K562 (cell line): ENCODE data around the gene GNAI3. TPM values are rescaled to one million over a fixed set of nuclear protein-coding genes. Genes with fewer than 3 reads are reported as not detected.

Experiments used
- ATAC-seq: fragments of 200-7000 bp; cut with Tn5 transposase; 3 replicates; pipeline ENCODE4 v1.9.1; 2020; ENCODE audit warnings: moderate library complexity
- BruUV-seq: library from RNA; stranded (reverse); fragments of 400-500 nt; replicated peaks from 2 replicates; lab custom pipeline; 2021; lab: Mats Ljungman, UMichigan
- CTCF ChIA-PET: fragments of 300-600 bp; formaldehyde crosslinking; extraction: SDS; loops from one replicate; lab custom pipeline; 2021; ENCODE audit warnings: low intra/inter-chr PET ratio; lab: Yijun Ruan, JAX
- POLR2A ChIA-PET: fragments of 300-600, 350-650 bp; sonication (Branson Sonifier 250); formaldehyde crosslinking; extraction: SDS; loops from one replicate; lab custom pipeline; 2021; ENCODE audit warnings: antibody characterized with exemption, inconsistent platforms; lab: Yijun Ruan, JAX
- DNase-seq, 4 experiments: peaks; one replicate each; pipeline versions ENCODE4 v3.0.0 to v3.0.0-alpha.2; 2011 to 2018; ENCODE audit warnings: low spot score in 3 of 4, mixed read lengths in 3 of 4; ENCODE audit errors: extremely low read depth in 1 of 4
- FAIRE-seq: peaks from 2 replicates; lab custom pipeline; 2011; peaks lifted over from hg19 to GRCh38; lab: Jason Lieb, UNC
- H2AFZ ChIP-seq: 2 replicates; pipeline ENCODE4 v1.6.0; 2011; ENCODE audit warnings: low read depth, low read length, control low read depth, inconsistent platforms
- H3K27ac ChIP-seq: fragments of 200-600 bp; 3 replicates; pipeline ENCODE4 v1.8.0; 2011; ENCODE audit warnings: low read depth, mild to moderate bottlenecking, control low read depth, inconsistent platforms, low read length, moderate library complexity, mixed read lengths; ENCODE audit errors: extremely low read depth
- H3K27me3 ChIP-seq, 2 experiments: fragments of 300-600 bp in 1 of 2; 2 replicates in 1 of 2; 3 replicates in 1 of 2; pipeline versions ENCODE4 v1.6.0 to v1.8.0; 2011; ENCODE audit warnings: inconsistent platforms in 2 of 2, low read length in 2 of 2, mild to moderate bottlenecking in 1 of 2, mixed read lengths in 1 of 2, moderate library complexity in 1 of 2; ENCODE audit not compliant: control insufficient read depth in 2 of 2, insufficient read depth in 2 of 2
- H3K36me3 ChIP-seq: fragments of 300-600 bp; 3 replicates; pipeline ENCODE4 v1.8.0; 2011; ENCODE audit warnings: mild to moderate bottlenecking, low read length, inconsistent platforms; ENCODE audit not compliant: control insufficient read depth, insufficient read depth
- H3K4me1 ChIP-seq, 2 experiments: fragments of 200-600 bp in 1 of 2; replicated peaks in 1 of 2; 2 replicates in 1 of 2; 3 replicates in 1 of 2; pipeline versions ENCODE4 v1.5.1 to v1.8.0; 2011; ENCODE audit warnings: inconsistent platforms in 2 of 2, low read length in 2 of 2, mild to moderate bottlenecking in 1 of 2, mixed read lengths in 1 of 2, moderate library complexity in 1 of 2; ENCODE audit not compliant: control insufficient read depth in 2 of 2, insufficient read depth in 2 of 2
- H3K4me2 ChIP-seq: 2 replicates; pipeline ENCODE4 v1.6.1; 2011; ENCODE audit warnings: low read length, control low read depth, inconsistent platforms, mixed read lengths; ENCODE audit not compliant: insufficient read depth
- H3K4me3 ChIP-seq: fragments of 200-600 bp; sonication (generic), shearing (Covaris generic); 2 replicates; pipeline ENCODE4 v1.5.1; 2016; ENCODE audit warnings: control low read depth, inconsistent platforms
- H3K79me2 ChIP-seq: fragments of 200-600 bp; 3 replicates; pipeline ENCODE4 v1.8.0; 2011; ENCODE audit warnings: low read length, inconsistent platforms; ENCODE audit not compliant: control insufficient read depth, insufficient read depth
- H3K9ac ChIP-seq, 2 experiments: 2 replicates each; pipeline versions ENCODE4 v1.6.0 to v1.6.1; 2011; ENCODE audit warnings: low read depth in 2 of 2, low read length in 2 of 2, control low read depth in 1 of 2, inconsistent platforms in 1 of 2, mild to moderate bottlenecking in 1 of 2, mixed read lengths in 1 of 2; ENCODE audit not compliant: insufficient read depth in 1 of 2
- H3K9me1 ChIP-seq: one replicate; pipeline ENCODE4 v1.6.0; 2011; ENCODE audit warnings: inconsistent platforms, mild to moderate bottlenecking, low read length, moderate library complexity; ENCODE audit not compliant: control insufficient read depth, insufficient read depth
- H3K9me3 ChIP-seq: replicated peaks from 2 replicates; pipeline ENCODE4 v1.5.1; 2011; ENCODE audit warnings: low read depth, low read length, inconsistent platforms; ENCODE audit not compliant: control insufficient read depth, insufficient read depth
- H4K20me1 ChIP-seq: replicated peaks from 2 replicates; pipeline ENCODE4 v1.6.1; 2011; ENCODE audit warnings: low read length, inconsistent platforms, mixed read lengths; ENCODE audit not compliant: control insufficient read depth, insufficient read depth
- CEBPB ChIP-seq: fragments of 450-650 bp; IDR thresholded peaks from 2 replicates; pipeline ENCODE4 v1.6.1; 2016; ENCODE audit warnings: missing genetic modification characterization, missing compliant biosample characterization
- CEBPG ChIP-seq, 3 experiments: fragments of 200-800 bp in 1 of 3; sonication (Bioruptor generic) in 1 of 3; sonication (generic) in 1 of 3; formaldehyde crosslinking in 1 of 3; IDR thresholded peaks in 2 of 3; conservative IDR thresholded peaks in 1 of 3; 2 replicates each; pipeline versions ENCODE4 v1.6.1 to v1.8.0; 2016 to 2022; ENCODE audit warnings: missing compliant biosample characterization in 2 of 3, missing genetic modification characterization in 2 of 3, mild to moderate bottlenecking in 1 of 3, missing genetic modification reagents in 1 of 3
- E2F4 ChIP-seq: sonication (generic); formaldehyde crosslinking; IDR thresholded peaks from 2 replicates; pipeline ENCODE4 v1.8.0; 2022; ENCODE audit warnings: mild to moderate bottlenecking, low read depth, missing genetic modification reagents
- EGR1 ChIP-seq: fragments of 450-650 bp; conservative IDR thresholded peaks from 2 replicates; pipeline ENCODE4 v1.6.1; 2017; ENCODE audit warnings: mild to moderate bottlenecking
- FOXA1 ChIP-seq: fragments of 450-650 bp; IDR thresholded peaks from 2 replicates; pipeline ENCODE4 v1.6.1; 2016; ENCODE audit warnings: mild to moderate bottlenecking, borderline replicate concordance
- NFIX ChIP-seq: fragments of 250-450 bp; sonication (Bioruptor Pico); IDR thresholded peaks from 2 replicates; pipeline ENCODE4 v1.4.0; 2020; ENCODE audit warnings: low read depth, mild to moderate bottlenecking, moderate library complexity
- PRMT5 ChIP-seq: sonication (generic); formaldehyde crosslinking; IDR thresholded peaks from 2 replicates; pipeline ENCODE4 v1.5.0; 2020; ENCODE audit warnings: missing genetic modification reagents
- ZNF184 ChIP-seq: sonication (generic); formaldehyde crosslinking; IDR thresholded peaks from 2 replicates; pipeline ENCODE4 v1.5.0; 2020; ENCODE audit warnings: missing genetic modification reagents
- WGBS: fragments of 100-300 bp; shearing (Covaris generic); methylation state at CpG from one replicate; pipeline ENCODE4 v1.1.6; 2016; ENCODE audit warnings: low coverage, mixed read lengths; ENCODE audit not compliant: insufficient coverage; ENCODE audit errors: missing lambda C conversion rate; 5-methylcytosine and 5-hydroxymethylcytosine counted together
- in situ Hi-C: fragments of 300-500 bp; cut with MboI; formaldehyde crosslinking; loops from 4 replicates; pipeline ENCODE4 v1.15.0; 2018; ENCODE audit warnings: inconsistent platforms, mixed read lengths
- intact Hi-C: fragments of 100-400 bp; cut with micrococcal nuclease; formaldehyde crosslinking; loops from 2 replicates; pipeline ENCODE4 v1.14.2; 2022
- polyA plus RNA-seq, 8 experiments: library from polyadenylated mRNA; depleted of rRNA in 4 of 8; stranded (reverse) in 5 of 8; unstranded in 3 of 8; fragments of >200 nt; fragmentation: Nextera tagmentation in 2 of 8; fragmentation: Illumina TruSeq in 1 of 8; extraction: Ambion mirVana in 2 of 8; extraction: Trizol in 1 of 8; gene quantifications; 2 replicates each; pipeline versions ENCODE4 v1.2.1 to v1.2.3, GENCODE V29; 2011 to 2014; ENCODE audit warnings: inconsistent platforms in 1 of 8, missing spikeins in 1 of 8
- total RNA-seq, 7 experiments: library from RNA; depleted of rRNA in 6 of 7; stranded (reverse); fragments of >200 nt in 6 of 7; fragmentation: Illumina TruSeq in 2 of 7; extraction: Trizol in 2 of 7; gene quantifications; 2 replicates each; pipeline versions ENCODE4 v1.2.1 to v1.2.3, GENCODE V29; 2011 to 2021; ENCODE audit warnings: low replicate concordance in 1 of 7

The GNAI3 gene
- total and polyA plus RNA-seq, 9 of the 15 experiments (the other 6 are each of a cell fraction or from before 2014, with no cell fraction given), result 6.3 to 13.2 (median 8.9) TPM

- Histone ChIP-seq H3K27me3 (no peaks in the 10 kb centered on the region), H3K4me1 (no peaks in the 10 kb centered on the region), H3K9me3 (no peaks in the 10 kb centered on the region), H3K4me2 (no peak overlapping the region), H4K20me1 (no peaks in the 10 kb centered on the region), H3K79me2 (no peaks in the 10 kb centered on the region), H3K9me1 (no peaks in the 10 kb centered on the region), H3K36me3 (peaks cover 92% of the 10 kb centered on the region), H3K9ac (no peak overlapping the region), H3K4me3 (no peak overlapping the region), H2AFZ (no peak overlapping the region), H3K27ac (no peak overlapping the region)
- BruUV-seq, result no TSS peak
- no peak for ATAC-seq
- TF ChIP-seq NFIX (CRISPR knock-in tag), result no peak
- TF ChIP-seq E2F4 (CRISPR knock-in tag), result no peak
- no peak for TF ChIP-seq PRMT5
- TF ChIP-seq EGR1, result no peak
- TF ChIP-seq FOXA1, result no peak
- no peak for FAIRE-seq
- no peak for DNase-seq
- in situ Hi-C loops (no loop called here), intact Hi-C loops (no loop called here)
- ChIA-PET CTCF (no interaction called here), POLR2A (no interaction called here)
- WGBS, result 60% methylated on average over 3 of the region's 3 CpGs
Measured at GRCh38 chr1:109589177-109589576, 40.8 kb downstream of the GNAI3 start.

- TF ChIP-seq CEBPB (tag) (peak; percentile 37; the same call in 1 of the 2 replicates), CEBPG (CRISPR knock-in tag; IDR thresholded peaks at IDR 0.05) (no peak), CEBPG (tag; conservative IDR thresholded peaks at IDR 0.05 in 1 of 2, IDR thresholded peaks at IDR 0.05 in 1 of 2) (peak; percentile 55 to 61; a peak in 2 of 4 replicates), ZNF184 (CRISPR knock-in tag) (no peak)
- no peak for FAIRE-seq
- Histone ChIP-seq H3K9me3 (no peaks in the 10 kb centered on the region), H3K27ac (no peak overlapping the region), H3K9me1 (no peaks in the 10 kb centered on the region), H3K9ac (no peak overlapping the region), H4K20me1 (no peaks in the 10 kb centered on the region), H2AFZ (no peak overlapping the region), H3K27me3 (no peaks in the 10 kb centered on the region), H3K4me2 (no peak overlapping the region), H3K36me3 (peaks cover 87% of the 10 kb centered on the region), H3K79me2 (no peaks in the 10 kb centered on the region), H3K4me1 (no peaks in the 10 kb centered on the region), H3K4me3 (no peak overlapping the region)
- CTCF ChIA-PET, result no interaction called here
- no TSS peak for BruUV-seq
- no peak for ATAC-seq
- intact Hi-C loops, result no loop called here
- POLR2A ChIA-PET, result no interaction called here
- in situ Hi-C loops, result no loop called here
- no peak for DNase-seq
Measured at GRCh38 chr1:109589679-109590078, 41.3 kb downstream of the GNAI3 start.
